HG03175 (cell line): ENCODE data around the gene SLC47A2.
"Not testable (repeated sequence)": the region's sequence is repeated elsewhere in the genome, so short reads cannot be mapped to it uniquely, and the experiment has no call there.

ENCODE experiments used
- ATAC-seq: cut with Tn5 transposase; IDR thresholded peaks from one replicate; pipeline ENCODE4 v1.9.1; 2021; ENCODE audit warnings: mild to moderate bottlenecking, moderate library complexity; ENCODE audit not compliant: unreplicated experiment

SLC47A2 gene

DNA sequence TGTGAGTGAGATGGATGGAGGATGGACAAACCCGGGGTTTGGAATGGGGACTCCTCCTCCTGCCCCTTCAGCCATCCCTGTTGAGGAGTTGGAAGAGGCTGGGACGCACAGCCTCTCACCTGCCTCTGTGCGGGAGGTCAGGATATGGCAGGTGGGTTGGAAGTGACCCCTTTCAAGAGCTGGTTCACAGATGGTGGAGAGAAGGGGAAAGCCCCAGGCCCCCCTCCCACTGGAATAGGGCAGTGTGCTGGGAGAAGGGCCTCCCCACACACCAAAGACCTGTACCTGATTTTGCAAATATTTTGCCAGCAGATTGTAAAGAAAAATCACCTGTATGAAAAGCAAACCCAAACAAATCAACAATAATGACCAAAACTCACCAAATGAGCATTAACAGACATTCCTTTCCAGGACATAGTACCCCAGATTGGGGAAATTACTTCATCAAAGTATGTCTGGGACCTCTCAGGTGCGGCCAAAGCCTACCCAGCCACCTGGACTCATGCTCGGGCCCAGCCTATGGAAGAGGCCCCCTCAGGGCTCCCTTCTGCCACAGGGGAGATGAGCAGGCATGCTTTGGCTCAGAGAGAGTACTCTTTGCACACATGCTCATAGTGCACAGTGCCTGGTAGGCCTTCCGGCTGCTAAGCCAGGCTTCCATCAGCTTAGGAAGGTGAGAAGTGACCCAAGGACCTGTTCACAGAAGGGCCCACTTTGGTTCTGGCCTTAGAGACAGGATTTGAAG is 7.8 kb downstream of the SLC47A2 start:
- ATAC-seq: no peak

GRCh38 chr17:19707728-19708221 is 8.6 kb downstream of the SLC47A2 start:
- no peak for ATAC-seq

DNA sequence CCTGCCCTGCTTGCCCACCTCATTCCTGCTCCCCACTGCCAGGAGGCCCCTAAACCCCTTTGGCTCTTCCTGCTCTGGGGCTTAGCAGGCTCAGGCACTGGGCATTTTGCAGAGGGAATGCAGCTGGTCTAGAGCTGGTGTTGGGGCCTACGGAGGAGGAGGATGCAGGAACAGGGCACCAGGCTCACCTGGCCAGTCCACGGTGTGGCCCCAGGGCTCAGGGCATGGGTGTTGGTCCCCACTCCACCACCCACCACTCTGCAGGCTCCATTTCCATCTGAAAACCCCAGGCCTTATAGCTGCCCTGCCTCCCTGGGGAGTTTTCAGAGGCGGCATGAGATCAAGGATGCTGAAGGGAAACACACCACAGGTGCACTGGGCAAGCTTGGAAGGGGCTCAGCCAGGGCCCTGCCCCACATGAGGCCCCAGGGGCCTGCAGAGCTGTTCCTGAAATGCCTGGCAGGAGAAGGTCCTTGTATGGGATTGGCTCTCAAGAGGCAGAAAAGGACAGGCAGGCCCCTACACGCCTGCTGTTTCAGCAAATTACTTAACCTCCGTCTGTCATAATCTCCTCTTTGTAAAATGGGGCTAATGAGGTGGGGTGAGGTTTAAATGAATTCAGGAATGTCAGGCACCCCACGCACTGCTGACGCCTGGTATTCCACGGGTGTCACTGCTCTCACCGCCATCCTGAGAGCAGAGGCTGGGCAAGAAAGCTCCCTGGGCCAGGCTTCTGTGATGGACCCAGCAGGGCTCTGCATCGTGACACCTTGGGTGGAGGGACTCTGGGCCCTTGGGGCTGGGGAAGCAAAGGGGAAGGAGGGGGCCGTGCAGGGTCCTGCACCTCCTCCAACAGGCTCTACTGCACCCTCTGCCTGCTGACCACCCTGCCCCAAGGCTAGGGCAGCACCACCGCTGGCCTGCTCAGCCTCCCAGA is 9.3 kb downstream of the SLC47A2 start:
- ATAC-seq: no peak

DNA sequence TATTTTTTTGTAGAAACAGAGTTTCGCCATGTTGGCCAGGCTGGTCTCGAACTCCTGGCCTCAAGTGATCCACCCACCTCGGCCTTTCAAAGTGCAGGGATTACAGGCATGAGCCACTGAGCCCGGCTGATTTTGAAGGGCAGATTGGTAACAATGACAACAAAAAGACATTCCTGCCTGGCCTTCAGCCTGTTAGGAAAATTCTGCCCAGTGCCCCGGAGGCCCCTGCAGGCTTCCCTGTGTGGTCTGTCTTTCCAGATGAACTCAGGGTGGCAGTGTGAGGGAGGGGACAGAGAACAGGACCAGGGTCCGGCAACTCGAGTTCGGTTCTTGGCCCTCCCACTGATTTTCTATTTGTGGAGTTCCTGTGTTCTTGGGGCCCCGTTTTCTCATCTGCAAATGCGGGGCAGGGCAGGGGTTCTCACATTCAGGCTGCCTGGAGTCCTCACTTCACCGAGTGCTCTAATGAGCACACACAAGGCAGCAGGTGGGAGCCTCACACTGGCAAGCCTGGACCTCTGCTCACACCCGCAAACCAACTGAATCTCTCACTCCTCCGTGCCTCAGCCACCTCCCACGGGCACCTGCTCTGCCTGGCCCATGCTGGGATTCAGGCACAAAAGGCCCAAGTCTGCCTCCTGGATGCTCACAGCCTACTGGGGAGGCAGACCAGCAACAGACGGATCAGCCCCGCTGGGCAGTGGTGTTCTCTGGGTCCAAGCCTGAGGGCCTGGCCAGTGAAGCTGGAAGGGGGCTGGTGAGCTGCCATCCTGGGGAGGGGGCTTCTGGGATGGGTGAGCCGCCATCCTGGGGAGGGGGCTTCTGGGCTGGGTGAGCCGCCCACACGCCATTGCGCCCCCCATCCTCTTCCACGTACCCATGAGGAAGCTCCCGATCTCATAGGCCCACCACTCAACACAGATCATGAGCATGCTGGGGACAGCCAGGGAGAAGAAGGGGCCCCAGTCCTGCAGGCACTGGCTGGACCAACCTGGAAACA is 10.3 kb downstream of the SLC47A2 start:
- no peak for ATAC-seq

- ATAC-seq: no peak
These were observed 11.2 kb downstream of the SLC47A2 start for GRCh38 chr17:19705201-19705600.

DNA sequence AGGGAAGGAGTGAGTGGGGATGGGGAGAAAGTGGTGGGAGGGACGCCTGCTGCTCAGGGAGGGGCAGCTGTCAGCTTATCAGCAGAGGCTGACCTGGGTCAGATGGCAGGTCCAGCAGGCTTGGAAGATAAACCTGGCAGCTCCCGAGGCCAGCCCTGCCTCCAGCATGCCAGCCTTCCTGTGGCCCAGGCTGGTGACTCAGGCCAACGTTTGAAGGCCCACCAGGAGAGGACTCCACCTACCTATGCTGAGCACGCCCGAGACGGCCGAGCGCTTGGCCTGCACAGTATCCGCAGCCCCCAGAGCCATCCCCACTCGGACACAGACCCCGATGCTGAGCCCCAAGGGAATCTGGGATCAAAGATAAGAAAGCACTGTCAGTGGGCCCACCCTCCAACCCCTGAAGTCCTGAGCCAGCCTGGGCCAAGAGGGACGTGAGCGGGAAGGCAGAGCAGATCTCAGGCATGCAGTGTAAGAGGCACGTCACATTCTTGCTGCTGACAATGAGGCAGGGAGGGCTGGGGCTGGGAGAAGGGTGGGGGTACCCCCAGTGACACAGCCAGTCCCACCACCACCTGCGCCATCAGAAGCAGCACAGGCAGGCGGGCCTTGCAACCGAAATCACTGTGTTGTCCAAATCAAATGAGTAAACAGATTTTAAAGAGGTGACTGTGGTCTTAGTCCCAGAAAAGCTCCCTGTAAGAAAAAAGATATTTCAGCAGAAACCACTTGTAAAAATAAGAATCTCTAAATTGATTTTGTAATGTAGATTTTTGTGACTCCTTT is 12.4 kb downstream of the SLC47A2 start:
- no peak for ATAC-seq

DNA sequence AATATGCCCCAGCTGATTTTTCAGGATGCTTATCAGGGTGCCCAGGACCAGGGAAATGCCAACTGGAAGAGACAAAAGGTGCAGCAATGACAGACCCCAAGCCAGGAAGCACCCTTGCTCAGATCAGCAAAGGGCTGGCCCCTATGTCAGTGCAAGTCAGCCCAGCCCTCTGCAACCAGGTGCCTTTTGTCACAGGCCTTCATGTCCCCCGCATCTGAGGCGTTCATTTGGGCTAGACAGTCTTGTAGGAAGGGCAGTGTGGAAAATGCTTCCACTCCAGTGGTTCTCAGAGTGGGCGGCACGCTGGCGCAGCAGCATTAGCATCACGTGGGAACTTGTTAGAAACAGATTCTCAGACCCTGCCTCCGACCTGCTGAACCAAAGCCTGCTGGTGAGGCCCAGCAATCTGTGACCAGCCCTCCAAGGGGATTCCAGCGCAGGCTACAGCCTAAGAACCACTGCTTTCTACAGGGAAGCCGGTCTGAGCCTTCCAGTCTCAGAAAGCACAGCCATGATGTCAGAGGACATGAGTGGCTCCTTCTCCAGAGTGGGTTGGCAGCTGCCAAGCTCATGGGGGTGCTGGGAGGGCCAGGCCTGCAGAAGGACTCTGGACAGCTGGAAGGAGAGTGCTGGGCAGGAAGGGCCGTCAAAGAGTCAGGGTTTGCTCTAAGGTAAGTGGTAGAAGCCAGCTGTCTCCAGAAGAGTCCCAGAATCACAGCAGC is 13.1 kb downstream of the SLC47A2 start:
- no peak for ATAC-seq

- no peak for ATAC-seq
These were observed 14.2 kb downstream of the SLC47A2 start for GRCh38 chr17:19702217-19702641.

DNA sequence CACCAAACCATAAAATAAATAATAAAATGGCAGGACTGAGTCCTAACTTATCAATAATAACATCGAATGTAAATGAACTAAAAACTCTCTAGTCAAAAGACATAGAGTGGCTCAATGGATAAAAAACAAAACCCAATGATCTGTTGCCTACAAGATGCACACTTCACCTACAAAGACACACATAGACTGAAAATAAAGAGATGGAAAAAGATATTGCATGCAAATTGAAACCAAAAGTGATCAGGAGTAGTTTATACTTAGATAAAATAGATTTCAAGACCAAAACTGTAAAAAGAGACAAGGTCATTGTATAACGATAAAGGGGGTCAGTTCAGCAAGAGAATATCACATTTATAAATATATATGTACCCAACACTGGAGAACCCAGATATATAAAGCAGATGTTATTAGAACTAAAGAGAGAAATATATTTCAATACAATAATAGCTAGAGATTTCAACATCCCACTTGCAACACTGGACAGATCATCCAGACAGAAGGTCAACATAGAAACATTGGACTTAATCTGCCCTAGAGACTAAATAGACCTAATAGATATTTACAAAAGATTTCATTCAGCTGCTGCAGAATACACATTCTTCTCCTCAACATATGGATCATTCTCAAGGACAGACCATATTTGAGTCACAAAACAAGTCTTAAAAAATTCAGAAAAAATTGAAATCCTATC is 29.8 kb downstream of the SLC47A2 start:
- ATAC-seq: no peak

DNA sequence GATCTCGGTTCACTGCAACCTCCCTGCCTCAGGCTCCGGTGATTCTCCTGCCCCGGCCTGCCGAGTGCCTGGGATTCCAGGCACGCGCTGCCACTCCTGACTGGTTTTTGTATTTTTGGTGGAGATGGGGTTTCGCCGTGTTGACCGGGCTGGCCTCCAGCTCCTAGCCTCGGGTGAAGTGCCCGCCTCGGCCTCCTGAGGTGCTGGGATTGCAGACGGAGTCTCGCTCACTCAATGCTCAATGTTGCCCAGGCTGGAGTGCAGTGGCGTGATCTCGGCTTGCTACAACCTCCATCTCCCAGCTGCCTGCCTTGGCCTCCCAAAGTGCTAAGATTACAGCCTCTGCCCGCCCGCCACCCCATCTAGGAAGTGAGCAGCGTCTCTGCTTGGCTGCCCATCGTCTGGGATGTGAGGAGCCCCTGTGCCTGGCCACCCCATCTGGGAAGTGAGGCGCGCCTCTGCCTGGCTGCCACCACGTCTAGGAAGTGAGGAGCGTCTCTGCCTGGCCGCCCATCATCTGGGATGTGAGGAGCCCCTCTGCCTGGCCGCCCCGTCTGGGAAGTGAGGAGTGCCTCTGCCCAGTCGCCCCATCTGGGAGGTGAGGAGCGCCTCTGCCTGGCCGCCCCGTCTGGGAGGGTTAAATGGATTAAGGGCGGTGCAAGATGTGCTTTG is 31.3 kb downstream of the SLC47A2 start:
- not testable (repeated sequence) for ATAC-seq

DNA sequence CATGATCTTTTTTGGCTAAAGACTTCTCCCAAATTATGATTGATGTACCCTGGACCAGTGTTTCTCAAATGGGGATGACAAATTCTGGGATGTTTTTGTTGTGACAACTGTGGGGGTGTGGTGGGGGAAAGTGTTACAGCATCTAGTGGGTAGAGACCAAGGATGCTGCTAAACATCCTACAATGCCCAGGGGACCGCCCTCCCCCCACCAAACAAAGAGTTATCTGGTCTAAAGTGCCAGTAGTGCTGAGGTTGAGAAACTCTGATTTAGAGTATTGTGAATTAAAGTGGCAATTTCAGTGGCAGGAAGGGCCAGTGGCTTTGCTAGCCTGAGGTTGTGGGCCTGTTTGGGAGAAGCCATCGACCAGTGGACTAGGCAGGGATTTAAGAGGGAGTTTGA is 33.3 kb downstream of the SLC47A2 start:
- no peak for ATAC-seq

DNA sequence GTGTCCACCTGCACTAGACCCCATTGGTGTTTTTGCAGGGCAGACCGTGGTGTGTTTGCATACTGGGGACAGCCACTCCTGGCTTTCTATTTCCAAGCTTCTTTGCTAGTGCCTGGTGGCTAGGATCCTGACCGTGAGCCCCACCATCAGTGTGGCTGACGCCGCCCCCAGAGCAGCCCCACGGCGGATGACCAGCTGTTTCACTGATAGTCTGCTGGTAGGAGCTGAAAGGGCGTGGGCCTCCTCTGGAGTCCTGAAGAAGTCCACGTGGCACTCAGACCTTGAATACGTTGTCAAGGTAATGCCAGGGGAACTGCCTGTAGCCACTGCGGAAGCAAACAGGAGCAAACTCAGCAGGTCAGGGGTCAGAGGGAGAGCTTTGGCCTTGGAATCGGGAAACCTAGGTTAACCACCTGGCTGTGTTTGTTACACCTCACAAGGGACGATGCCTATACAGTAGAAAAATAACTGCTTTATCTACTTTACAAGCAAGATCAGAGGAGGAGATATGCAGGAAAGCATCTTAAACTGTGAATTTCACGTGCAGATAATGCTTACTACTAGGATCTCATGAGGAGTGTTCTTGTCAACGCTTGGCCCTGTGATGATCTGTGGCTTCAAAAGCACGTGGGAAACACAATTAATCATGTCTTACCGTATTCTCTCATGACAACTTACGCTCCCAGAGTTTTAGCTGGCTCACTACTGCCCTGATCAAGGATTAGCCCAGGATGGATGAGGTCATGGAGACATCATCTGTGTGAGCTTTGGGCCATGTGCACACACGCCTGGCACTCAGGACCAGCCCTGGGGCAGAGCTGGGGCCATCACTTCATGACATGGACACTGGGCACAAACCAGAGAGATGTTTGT is 37.6 kb downstream of the SLC47A2 start:
- ATAC-seq: no peak

GRCh38 chr17:19677736-19678379 is 38.5 kb downstream of the SLC47A2 start:
- no peak for ATAC-seq

GRCh38 chr17:19676896-19677295 is 39.5 kb downstream of the SLC47A2 start:
- ATAC-seq: no peak

DNA sequence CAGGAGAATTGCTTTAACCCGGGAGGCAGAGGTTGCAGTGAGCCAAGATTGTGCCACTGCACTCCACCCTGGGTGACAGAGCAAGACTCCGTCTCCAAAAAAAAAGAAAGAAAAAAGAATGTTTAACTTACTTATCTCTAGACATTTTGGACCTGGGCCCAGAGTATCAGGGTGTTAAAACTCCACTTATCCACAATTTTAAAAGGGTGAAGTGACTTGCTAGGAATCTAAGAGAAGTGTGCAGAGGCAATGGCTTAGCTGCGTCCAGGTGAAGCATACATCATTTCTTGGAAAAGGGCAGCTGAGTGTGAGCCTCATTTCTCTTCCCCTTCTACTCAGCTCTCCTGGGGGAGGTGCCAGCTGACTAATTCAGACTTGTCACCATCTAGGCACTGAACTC is 42.8 kb downstream of the SLC47A2 start:
- no peak for ATAC-seq

DNA sequence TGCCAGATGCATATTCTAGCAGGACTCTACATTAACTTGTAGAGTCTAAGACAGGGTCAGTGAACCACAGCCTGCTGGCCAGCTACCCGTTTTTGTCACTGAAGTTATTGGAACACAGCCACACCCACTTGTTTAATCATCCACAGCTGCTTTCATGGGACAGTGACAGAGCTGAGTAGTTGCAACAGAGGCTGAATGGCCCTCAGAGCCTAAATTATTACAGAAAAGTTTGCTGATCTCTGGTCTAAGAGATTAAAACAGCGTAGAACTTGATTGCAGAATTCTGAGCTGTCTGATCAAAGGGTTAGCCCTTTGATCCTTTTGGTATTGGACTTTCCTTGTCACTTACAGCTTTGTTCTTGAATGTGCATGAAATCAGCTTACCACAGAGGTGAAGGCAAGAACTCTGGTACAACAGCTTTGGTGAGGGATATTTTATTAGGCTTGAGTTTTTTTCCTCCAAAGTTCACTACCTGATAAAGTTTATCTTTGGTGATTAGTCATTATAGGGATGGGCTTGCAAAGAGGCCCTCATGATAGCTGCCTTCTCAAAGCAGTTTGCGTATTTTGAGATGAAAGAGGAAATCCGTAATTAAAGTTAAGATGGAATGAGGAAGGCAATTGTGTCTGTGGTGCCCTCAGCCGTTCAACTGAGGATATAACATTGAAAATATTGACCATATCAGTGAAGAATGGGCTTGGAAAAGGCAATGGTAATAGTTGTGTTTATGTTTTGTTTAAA is 44.2 kb downstream of the SLC47A2 start:
- no peak for ATAC-seq
